ENCODE data around the gene MS4A18. TPM values are rescaled to one million over a fixed set of nuclear protein-coding genes. Genes with fewer than 3 reads are reported as not detected.
"Not testable (repeated sequence)": the region's sequence is repeated elsewhere in the genome, so short reads cannot be mapped to it uniquely, and the experiment has no call there.

MS4A18 gene
- total RNA-seq, 1 experiment from 2014 or later, result not detected

DNA sequence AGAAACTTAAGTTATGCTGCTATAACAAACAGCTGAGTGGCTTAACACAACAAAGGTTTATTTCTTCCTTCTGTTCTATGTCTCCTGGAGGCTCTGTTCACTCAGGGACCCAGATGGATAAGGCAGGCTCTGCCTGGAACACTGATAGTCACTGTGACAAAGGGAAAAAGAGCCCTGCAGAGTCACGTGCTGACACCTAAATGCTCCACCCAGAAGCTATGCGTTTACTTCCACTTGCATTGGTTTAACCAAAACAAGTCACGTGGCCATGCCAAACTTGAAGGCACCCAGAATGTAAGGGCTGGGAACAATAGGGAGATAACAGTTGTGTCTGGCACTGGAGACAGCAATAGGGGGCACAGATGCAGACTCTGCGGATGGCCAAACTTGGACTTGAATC lies 28.8 kb downstream of the MS4A18 start:
- Histone ChIP-seq H3K36me3 (no peaks in the 10 kb centered on the region), H3K27me3 (no peaks in the 10 kb centered on the region), H3K4me3 (no peak overlapping the region), H3K4me1 (no peaks in the 10 kb centered on the region), H3K9me3 (replicated peaks) (no peaks in the 10 kb centered on the region), H3K27ac (no peak overlapping the region)
- DNase-seq, result no peak

DNA sequence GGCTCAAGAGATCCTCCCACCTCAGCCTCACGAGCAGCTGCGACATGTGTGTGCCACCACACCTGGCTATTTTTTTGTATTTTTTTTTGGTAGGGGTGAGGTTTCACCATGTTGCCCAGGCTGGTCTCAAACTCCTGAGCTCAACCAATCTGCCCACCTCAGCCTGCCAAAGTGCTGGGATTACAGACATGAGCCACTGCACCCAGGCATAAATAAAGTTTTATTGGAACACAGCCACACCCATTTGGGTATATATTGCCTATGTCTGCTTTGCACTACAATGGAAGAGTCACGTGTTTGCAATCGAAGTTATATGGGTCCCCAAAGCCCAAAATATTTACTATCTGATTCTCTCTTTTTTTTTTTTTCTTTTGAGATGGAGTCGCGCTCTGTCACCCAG lies 30.4 kb downstream of the MS4A18 start:
- no peaks in the 10 kb centered on the region for H3K9me3 ChIP-seq (replicated peaks)
- no peak overlapping the region for H3K27ac ChIP-seq
- no peaks in the 10 kb centered on the region for H3K27me3 ChIP-seq
- H3K36me3 ChIP-seq, result no peaks in the 10 kb centered on the region
- no peaks in the 10 kb centered on the region for H3K4me1 ChIP-seq
- no peak for DNase-seq
- no peak overlapping the region for H3K4me3 ChIP-seq

DNA sequence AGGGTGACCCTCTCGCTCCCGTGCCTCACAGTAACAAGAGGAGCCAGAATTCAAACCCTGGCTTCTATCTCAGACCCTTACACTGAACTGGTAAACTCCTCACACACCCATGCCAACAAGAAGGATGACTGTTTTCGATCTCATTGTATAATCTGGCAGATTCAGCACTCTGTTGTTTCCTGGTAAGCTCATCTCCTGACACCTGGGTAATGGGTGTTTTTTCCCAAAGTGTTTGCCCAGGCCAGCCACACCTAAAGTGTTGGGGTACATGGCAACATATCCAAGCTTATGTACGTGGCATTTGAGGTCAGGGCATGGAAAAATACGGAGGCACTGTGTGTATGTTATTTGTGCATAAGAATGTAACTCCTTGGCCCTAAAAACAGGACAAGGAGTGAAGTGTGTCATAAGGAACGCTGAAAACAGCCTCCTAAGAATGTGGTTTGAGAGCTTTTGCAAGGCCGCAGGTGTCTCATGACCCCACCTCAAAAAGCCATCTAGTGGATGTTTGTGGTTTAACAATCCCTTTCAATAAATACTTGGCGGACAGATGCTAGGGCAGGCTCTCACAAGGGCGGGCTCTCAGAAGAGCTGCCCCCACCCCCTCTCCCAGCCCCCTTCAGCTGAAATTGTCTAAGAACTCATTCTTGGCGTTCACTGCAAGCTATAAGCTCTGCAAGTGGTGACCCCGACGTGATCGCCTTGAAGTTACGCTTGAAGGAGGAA lies 31.9 kb downstream of the MS4A18 start, which contains the start of gene MS4A15:
TSS of gene MS4A15 (plus strand) at position 561 of the 726 bp plus-strand sequence. CDS start 6,867 bp downstream, outside the sequence.
- H3K4me3 ChIP-seq, result no peak within 1 kb of the TSS
- H3K36me3 ChIP-seq, result no peaks in the 10 kb centered on the region
- peak in 1 of 2 experiments; percentile 34 for DNase-seq
- H3K4me1 ChIP-seq, result no peaks in the 10 kb centered on the region
- no peak within 1 kb of the TSS for H3K27ac ChIP-seq
- 0 out of 2 replicates have a peak, but pooled peaks cover 2% of the 10 kb centered on the region for H3K27me3 ChIP-seq
- H3K9me3 ChIP-seq (replicated peaks), result no peaks in the 10 kb centered on the region

DNA sequence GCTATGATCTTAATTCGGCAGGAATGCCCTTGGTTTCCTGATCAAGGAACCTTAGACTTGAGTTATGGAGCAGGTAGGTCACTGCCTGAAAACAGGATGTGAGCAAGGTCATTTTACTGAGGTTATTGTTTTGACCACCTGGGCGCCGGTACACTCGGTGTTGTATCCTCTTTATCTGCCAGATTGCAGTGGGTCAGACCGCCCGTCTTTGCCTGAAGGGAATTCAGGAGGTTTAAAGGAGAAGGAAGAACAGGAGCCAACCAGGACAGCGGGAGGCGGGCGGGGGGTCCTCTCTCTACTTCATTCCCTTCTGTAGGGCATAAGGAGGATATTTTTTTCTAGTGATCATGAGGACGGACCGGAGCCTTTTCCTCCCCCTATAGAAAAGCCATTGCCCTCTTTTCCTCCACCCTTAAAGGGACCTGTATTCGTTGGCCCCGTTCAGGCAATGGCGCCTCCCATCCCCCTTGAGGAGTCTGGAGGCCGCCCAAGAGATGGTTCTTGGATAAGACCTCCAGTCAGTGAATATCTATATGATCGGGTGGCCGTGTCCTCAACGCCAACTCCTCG lies 32.8 kb downstream of the MS4A18 start:
- H3K9me3 ChIP-seq (replicated peaks), result no peaks in the 10 kb centered on the region
- DNase-seq, result no peak
- H3K27me3 ChIP-seq, result 0 out of 2 replicates have a peak, but pooled peaks cover 2% of the 10 kb centered on the region
- no peaks in the 10 kb centered on the region for H3K4me1 ChIP-seq
- no peaks in the 10 kb centered on the region for H3K36me3 ChIP-seq
- no peak overlapping the region for H3K4me3 ChIP-seq
- H3K27ac ChIP-seq, result no peak overlapping the region

DNA sequence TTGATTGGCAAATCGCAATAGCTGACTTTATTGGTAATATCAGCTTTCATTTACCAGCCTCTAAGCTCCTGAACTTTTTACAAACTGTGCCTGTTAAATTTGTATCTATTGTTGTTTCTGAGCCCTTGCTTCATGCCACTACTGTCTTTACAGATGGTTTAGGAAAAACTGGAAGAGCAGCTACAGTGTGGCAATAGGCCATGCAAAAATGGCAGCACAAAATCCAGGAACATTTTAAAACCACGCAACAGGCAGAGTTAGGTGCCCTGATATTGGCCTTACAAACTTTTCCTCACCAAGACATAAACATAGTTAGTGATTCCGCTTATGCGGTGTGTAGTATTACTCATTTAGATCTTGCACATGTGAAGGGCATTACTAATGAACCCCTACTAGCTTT lies 34.2 kb downstream of the MS4A18 start:
- H3K27ac ChIP-seq; H3K4me3 ChIP-seq; H3K4me1 ChIP-seq; H3K36me3 ChIP-seq; H3K27me3 ChIP-seq; H3K9me3 ChIP-seq (replicated peaks); DNase-seq: not testable (repeated sequence)

DNA sequence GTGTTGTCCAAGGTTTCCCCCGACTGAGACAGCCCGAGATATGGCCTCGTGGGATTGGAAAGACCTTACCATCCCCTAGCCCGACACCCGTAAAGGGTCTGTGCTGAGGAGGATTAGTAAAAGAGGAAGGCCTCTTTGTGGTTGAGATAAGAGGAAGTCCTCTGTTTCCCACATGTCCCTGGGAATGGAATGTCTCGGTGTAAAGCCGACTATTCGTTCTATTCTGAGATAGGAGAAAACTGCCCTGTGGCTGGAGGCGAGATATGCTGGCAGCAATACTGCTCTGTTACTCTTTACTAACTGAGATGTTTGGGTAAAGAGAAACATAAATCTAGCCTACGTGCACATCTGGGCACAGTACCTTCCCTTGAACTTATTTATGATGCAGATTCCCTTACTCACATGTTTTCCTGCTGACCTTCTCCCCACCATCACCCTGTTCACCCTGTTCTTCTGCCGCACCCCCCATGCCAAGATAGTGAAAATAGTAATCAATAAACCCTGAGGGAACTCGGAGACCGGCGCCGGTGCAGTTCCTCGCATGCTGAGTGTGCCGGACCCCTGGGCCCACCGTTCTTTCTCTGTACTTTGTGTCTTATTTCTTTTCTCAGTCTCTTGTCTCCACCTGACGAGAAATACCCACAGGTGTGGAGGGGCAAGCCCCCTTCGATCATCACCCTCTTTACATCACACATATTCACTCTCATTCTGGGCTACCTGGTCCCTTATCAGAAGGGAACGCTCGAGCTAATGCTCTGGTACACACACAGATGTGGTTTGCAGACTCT lies 35.1 kb downstream of the MS4A18 start:
- not testable (repeated sequence) for DNase-seq, H3K36me3 ChIP-seq

DNA sequence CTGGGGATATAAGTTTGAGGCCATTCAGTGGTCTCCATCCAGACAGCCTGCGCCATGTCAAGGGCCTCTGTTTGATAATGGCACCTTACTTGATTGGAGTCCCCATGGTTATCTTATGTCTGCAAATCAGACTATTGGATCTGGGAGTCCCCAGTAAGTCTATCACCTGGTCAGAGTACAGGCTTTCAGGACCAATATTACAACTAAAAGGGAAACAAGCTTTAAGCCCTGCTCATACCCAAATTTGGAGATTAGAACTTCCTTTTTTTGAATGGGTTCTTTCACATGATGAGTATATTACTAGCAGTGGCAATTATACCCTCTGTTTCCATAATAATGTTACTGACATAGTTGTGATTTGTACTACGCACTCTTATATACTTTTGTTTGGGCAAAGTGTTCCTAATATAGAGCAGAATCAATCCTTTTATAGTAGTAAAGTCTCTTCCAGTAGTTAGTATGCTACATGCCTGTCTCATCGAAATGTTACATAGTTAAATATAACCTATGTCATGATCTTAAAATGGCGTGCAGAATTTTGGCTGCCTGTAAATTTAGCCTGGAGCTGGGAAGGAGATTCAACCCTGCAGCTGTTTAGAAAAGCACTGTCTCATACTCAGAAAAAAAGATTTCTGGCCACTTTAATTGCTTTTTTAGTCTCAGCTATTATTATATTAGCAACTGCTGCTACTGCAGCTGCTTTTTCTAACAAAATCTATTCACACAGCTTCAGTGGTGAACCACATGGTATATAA lies 37.1 kb downstream of the MS4A18 start:
- H3K4me1 ChIP-seq, result no peaks in the 10 kb centered on the region
- H3K4me3 ChIP-seq, result no peak overlapping the region
- no peaks in the 10 kb centered on the region for H3K9me3 ChIP-seq (replicated peaks)
- 0 out of 2 replicates have a peak, but pooled peaks cover 2% of the 10 kb centered on the region for H3K27me3 ChIP-seq
- H3K27ac ChIP-seq, result no peak overlapping the region
- no peak for DNase-seq
- H3K36me3 ChIP-seq, result no peaks in the 10 kb centered on the region

More for the DNA sequence above, 35.1 kb downstream of the MS4A18 start:
- not testable (repeated sequence) for H3K4me3 ChIP-seq; H3K27me3 ChIP-seq; H3K4me1 ChIP-seq; H3K27ac ChIP-seq; H3K9me3 ChIP-seq (replicated peaks)

DNA sequence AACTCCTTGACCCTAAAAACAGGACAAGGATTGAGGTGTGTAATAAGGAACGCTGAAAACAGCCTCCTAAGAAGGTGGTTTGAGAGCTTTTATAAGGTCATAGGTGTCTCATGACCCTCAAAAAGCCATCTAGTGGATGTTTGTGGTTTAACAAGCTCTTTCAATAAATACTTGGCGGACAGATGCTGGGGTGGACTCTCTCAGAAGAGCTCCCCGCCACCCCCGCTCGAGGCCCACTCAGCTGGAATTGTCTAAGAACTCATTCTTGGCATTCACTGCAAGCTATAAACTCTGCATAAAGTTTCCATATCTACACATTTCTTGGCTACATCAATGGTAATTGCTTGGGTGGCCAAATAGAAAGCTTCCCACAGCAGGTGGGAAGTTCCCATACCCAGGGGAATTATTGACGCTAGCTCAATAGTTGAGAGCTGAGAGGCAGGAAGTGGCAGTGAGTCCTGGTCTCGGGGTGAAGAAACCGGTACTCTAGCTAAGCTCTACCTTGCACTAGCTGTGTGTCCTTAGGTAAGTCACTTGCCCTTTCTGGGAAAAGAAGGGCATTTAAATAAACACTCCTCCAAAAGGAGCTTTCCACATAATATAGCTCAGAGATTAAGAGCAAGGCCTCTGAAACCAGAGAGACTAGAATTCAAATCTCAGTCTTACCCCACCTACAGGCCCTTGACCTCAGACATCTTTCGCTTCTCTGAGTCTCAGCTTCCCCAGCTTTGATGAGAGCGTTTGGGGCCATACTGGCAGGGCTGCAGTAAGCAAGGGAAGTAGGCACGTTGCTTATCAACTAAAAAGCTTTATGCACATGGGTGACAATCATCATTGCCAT lies 38.6 kb downstream of the MS4A18 start:
- Histone ChIP-seq H3K36me3 (no peaks in the 10 kb centered on the region), H3K4me1 (no peaks in the 10 kb centered on the region)
- peak in 1 of 2 experiments; percentile 14 for DNase-seq

DNA sequence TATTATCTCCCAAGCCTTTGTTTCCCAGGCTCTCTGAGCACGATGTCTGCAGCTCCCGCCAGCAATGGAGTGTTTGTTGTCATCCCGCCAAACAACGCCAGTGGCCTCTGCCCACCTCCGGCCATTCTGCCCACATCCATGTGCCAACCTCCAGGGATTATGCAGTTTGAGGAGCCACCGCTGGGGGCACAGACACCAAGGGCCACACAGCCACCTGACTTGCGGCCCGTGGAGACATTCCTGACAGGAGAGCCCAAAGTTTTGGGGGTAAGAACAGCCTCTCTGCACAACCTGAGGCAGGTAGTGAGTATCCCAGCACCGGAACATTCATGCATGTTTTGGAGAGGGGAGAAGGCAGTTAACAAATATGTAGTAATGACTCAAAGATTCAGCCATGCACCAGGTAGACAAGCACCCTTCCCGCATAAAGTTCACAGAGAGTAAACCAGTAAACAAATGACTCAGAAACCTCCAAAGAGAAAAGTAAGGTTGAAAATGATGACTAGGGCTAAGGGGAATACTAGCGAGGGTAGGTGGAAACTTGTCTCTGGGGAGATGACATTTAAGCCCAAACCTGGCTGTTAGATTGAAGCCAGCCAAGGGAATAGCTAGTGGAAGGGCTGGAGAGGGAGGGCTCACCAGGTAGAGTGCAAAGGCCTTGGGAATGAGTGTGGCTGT lies 39.3 kb downstream of the MS4A18 start:
- Histone ChIP-seq H3K36me3 (no peaks in the 10 kb centered on the region), H3K4me1 (no peaks in the 10 kb centered on the region), H3K27ac (no peak overlapping the region), H3K4me3 (no peak overlapping the region), H3K9me3 (replicated peaks) (no peaks in the 10 kb centered on the region), H3K27me3 (0 out of 2 replicates have a peak, but pooled peaks cover 2% of the 10 kb centered on the region)
- DNase-seq, result no peak

More for the DNA sequence above, 38.6 kb downstream of the MS4A18 start:
- no peaks in the 10 kb centered on the region for H3K9me3 ChIP-seq (replicated peaks)
- no peak overlapping the region for H3K27ac ChIP-seq
- no peak overlapping the region for H3K4me3 ChIP-seq
- 0 out of 2 replicates have a peak, but pooled peaks cover 2% of the 10 kb centered on the region for H3K27me3 ChIP-seq

DNA sequence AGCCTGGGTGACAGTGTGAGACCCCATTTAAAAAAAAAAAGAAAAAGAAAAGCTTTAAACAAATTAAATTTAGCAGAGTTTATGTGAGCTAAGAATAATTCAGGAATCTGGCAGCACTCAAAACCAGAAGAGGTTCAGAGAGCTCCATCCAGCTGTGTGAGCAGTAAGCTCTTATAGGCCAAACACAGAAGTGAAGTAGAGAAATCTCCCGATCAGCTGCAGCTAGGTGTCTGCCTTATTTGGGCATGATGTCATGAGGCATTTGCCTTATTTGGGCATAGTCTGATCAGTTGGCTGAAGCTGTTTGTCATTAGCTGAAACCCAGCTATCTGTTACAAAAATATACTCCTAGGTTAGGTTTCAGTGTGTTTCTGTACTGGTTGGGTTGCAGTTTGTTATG lies 40.4 kb downstream of the MS4A18 start:
- H3K36me3 ChIP-seq, result no peaks in the 10 kb centered on the region
- H3K27ac ChIP-seq, result no peak overlapping the region
- DNase-seq, result no peak
- H3K27me3 ChIP-seq, result 0 out of 2 replicates have a peak, but pooled peaks cover 2% of the 10 kb centered on the region
- no peaks in the 10 kb centered on the region for H3K9me3 ChIP-seq (replicated peaks)
- no peaks in the 10 kb centered on the region for H3K4me1 ChIP-seq
- H3K4me3 ChIP-seq, result no peak overlapping the region

DNA sequence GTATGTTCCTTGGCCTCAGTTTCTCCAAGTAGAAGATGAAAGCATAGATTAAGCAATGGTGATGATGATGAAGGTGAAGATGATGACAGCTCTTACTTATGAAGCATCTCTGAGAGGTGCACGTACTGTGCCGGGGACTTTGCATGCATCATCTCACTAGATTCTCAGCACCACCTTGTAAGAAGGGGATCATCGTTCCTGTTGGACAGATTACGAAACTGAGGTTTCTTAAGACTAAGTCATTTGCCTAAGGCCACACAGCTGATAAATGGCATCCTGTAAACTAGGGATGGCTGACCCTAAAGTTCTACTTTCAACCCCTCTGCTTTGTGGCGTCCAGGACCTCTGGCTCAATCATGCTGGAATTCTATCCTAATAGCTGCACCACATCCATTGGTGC lies 40.8 kb downstream of the MS4A18 start:
- H3K36me3 ChIP-seq, result no peaks in the 10 kb centered on the region
- 0 out of 2 replicates have a peak, but pooled peaks cover 2% of the 10 kb centered on the region for H3K27me3 ChIP-seq
- H3K4me1 ChIP-seq, result no peaks in the 10 kb centered on the region
- no peak for DNase-seq
- no peak overlapping the region for H3K4me3 ChIP-seq
- no peaks in the 10 kb centered on the region for H3K9me3 ChIP-seq (replicated peaks)
- H3K27ac ChIP-seq, result no peak overlapping the region

DNA sequence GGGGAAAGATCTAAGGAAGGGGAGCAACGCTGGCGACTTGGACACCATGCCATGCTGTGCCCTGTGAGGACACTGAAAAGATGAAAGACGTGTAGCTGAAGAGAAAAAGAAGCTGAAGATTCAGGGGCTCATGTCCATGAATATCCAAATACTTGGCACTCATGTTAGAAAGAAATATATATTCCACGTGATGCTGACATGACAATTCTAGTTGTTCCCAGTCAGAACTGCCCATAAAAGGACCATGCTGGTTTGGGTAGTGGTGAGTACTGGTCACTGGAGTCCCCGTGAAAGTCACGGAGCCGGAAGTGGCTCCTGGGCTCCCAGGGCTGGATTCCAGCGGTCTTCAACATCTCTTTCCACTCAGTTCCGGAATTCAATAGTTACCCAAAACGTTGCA lies 42.0 kb downstream of the MS4A18 start:
- Histone ChIP-seq H3K4me1 (no peaks in the 10 kb centered on the region), H3K36me3 (no peaks in the 10 kb centered on the region), H3K4me3 (no peak overlapping the region), H3K9me3 (replicated peaks) (no peaks in the 10 kb centered on the region), H3K27ac (no peak overlapping the region), H3K27me3 (no peaks in the 10 kb centered on the region)
- DNase-seq, result no peak

DNA sequence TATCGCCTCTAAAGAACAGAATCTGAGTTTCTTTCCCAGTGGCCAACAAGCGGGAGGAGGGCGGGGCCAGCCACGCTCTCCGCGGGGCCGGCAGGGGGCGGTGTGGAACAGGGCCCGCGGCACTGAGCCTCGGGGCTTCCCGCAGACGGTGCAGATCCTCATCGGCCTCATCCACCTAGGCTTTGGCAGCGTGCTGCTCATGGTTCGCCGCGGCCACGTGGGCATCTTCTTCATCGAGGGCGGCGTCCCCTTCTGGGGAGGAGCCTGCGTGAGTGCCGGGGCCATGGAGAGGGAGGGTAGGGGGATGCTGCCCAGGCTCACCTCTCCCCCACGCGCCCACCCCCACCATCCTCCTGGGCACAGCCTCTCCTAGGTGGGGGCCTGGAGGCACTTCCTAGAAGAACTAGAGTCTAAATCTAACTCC lies 42.9 kb downstream of the MS4A18 start:
- DNase-seq, result no peak
- H3K36me3 ChIP-seq, result no peaks in the 10 kb centered on the region

More for the DNA sequence above, 42.9 kb downstream of the MS4A18 start:
- H3K27me3 ChIP-seq, result no peaks in the 10 kb centered on the region
- no peak overlapping the region for H3K27ac ChIP-seq
- H3K4me1 ChIP-seq, result no peaks in the 10 kb centered on the region
- H3K4me3 ChIP-seq, result no peak overlapping the region
- no peaks in the 10 kb centered on the region for H3K9me3 ChIP-seq (replicated peaks)

All from SJCRH30 (cell line).